GM18909 (cell line): ENCODE measurements around the gene PRRT1B.

Experiments
- ATAC-seq: cut with Tn5 transposase; IDR thresholded peaks from one replicate; pipeline ENCODE4 v1.9.1; 2021; ENCODE audit warnings: mild to moderate bottlenecking; ENCODE audit not compliant: unreplicated experiment, poor library complexity

The PRRT1B gene

GRCh38 chr9:131521822-131522221, 23.5 kb upstream of the PRRT1B start:
- no peak for ATAC-seq

GRCh38 chr9:131522257-131523085, 22.9 kb upstream of the PRRT1B start:
- no peak for ATAC-seq

- ATAC-seq = no peak
Observed at GRCh38 chr9:131523086-131523388, 22.3 kb upstream of the PRRT1B start.

- no peak for ATAC-seq
Observed at GRCh38 chr9:131523451-131524435, 21.6 kb upstream of the PRRT1B start.

- no peak for ATAC-seq
Observed at GRCh38 chr9:131524665-131525315, 20.5 kb upstream of the PRRT1B start.

- ATAC-seq = no peak
Observed at GRCh38 chr9:131525643-131526565, 19.4 kb upstream of the PRRT1B start.

- ATAC-seq = no peak
Observed at GRCh38 chr9:131528186-131528585, 17.1 kb upstream of the PRRT1B start.

- ATAC-seq = no peak
Observed at GRCh38 chr9:131528886-131529505, 16.3 kb upstream of the PRRT1B start.

- ATAC-seq = no peak
Observed at GRCh38 chr9:131529597-131530545, 15.5 kb upstream of the PRRT1B start.

- peak; percentile 3 for ATAC-seq
Observed at GRCh38 chr9:131530546-131530919, 14.8 kb upstream of the PRRT1B start.

- ATAC-seq = peak; percentile 81
Observed at GRCh38 chr9:131530920-131531832, 14.1 kb upstream of the PRRT1B start, which contains the start of gene UCK1. UCK1 (minus strand) TSS chr9:131531263; CDS start chr9:131531174, 89 bp downstream.

- ATAC-seq = no peak
Observed at GRCh38 chr9:131534721-131535237, 10.5 kb upstream of the PRRT1B start.

- no peak for ATAC-seq
Observed at GRCh38 chr9:131537946-131538345, 7.4 kb upstream of the PRRT1B start.

GRCh38 chr9:131539223-131539923, 6.0 kb upstream of the PRRT1B start:
- no peak for ATAC-seq

- no peak for ATAC-seq
Observed at GRCh38 chr9:131543141-131543540, 2.2 kb upstream of the PRRT1B start.

GRCh38 chr9:131545786-131546335, 538 bp downstream of the PRRT1B start:
- ATAC-seq = no peak
